Measurements from ENCODE around the gene RNF152.
A peak's percentile ranks its signal among the peaks of the same experiment; 100 is the strongest.

The RNF152 gene

DNA sequence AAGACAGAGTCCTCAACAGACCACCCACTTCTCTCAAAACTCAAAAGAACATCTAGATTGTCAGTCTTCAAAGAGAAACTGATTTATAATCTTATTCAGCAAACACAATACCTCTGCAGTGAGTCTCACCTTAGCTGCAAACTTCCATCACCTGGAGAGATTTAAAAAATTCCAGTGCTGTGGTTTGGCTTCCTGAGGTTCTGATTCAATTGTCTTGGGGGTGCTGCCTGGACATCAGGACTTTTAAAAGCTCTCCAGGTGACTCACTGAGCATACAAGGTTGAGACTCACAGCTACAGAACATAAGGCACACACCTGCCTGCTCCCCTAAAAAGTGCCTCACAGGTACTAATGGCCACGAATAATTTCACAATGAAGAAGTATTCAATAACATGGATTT is 40.3 kb downstream of the RNF152 start:
- DNase-seq: no peak

DNA sequence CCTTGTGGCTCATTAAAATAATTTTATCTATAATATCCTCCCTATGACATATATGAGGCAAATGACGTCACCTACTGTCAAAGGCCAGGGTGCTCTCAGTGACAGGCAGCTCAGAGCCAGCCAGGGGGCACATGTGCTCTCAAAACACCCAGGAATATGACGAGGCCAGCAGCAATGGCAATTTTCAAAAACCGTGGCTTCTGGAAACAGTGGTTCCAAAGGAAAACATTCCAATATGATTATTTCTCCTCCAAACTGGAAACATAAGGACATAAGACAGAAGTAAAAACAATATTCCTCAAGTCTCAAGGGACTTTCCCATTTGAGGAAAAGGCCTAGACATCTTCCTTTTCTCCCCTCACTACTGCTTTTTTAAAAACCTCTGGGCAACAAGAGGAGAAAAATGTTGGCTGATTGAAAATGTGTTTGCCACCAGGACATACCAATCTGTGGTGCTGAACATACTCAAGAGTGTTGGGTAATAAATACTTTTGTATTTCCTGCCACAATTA is 40.8 kb downstream of the RNF152 start:
- no peak for DNase-seq

DNA sequence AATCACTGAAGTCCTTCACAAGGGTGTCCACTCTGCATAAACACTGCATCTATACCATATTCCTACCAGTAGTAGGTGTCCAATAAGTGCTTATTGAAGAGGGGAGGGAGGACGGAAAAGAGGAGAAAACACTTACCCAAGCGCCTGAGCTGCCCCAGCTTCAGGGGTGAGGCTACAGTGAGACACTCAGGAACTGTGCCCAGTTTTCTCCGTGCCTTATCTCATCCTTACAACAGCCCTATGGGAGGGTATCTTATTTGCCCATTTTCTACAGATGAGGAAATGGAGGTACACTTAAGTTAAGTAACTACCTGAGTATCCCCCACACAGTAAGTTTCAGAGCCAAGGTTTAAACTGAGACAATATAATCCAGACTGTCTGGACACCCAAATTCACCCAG is 41.5 kb downstream of the RNF152 start:
- no peak for DNase-seq

DNA sequence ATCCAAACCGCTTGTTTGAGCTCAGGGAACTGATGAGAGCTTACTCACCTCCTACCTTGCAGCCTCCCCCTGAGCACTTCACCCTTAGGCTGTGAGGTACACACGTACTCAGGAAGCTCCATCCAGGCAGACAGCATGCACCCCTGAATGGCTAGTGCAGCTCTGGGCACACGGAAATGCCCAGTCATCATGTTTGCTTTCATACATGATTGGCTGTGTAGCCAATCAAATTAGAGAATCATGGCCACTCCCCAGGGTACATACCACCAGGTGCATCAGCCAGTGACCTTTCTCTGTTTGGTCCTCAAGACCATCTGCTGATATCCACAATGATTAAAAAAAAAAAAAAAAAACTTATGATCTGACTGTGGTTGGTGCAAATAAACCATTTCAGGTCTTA is 42.1 kb downstream of the RNF152 start:
- no peak for DNase-seq

DNA sequence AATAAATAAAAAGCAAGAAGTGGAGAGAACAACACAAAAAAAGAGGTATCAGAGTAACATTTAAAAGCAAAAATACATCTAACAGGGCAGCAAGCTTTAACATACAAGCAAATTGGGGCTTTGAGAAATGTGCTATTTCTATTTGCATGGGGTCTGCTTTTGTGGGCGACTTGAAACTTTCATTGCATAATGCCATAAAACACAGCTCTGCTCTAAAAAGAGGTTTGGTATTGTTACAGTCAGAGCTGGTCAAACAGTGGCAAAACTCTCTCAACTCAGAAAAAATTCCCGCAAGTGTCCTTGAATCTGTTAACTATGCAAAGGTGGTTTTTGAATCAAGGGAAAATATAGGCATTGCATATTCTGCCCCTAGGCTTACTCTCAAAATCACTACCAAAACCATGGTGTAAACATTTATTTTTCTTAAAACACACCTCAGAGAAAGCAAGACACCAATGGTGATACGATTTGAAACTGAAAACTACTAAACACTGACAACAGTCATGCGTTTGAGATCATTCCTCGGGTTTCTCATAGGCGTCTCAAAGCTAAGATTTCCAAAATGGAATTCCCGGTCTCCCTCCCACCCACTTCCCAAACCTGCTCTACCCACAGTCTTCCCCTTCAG is 45.5 kb downstream of the RNF152 start:
- no peak for DNase-seq

DNA sequence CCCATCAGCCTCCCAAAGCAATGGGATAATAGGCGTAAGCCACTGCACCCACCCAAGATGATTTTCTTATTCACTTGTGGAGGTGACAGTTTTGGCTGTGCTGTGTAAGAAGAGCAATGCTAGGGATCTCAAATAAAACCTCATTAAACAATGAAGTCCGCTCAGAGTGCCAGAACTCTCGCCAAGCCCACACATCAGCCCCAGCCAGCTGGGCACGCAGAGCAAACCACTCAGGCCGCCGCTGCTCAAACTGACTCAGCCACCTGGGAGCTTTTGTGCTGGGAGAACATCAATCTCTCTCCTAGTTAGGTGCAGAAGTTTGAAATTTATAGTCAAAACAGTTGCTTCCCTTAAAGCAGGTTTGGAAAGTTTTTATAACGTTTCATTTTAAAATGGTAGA is 47.6 kb downstream of the RNF152 start:
- DNase-seq: no peak

DNA sequence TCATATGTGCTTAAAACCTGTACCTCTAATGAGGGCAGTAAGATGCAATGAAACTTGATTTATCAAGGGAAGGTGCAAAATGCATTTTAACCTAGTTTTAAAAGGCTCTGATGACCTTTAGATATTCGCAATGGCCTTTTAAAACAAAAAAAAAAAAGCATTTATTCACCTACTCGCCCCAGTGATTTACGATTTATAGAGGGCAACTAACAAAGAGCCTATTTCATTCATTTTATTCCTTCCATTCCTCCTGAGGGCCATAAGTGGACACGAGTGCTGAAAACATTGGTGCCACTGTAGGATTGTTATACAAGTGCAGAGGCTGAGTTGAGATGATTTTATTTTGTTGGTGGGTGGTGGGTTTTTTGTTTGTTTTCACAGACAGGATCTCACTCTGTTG is 48.1 kb downstream of the RNF152 start:
- DNase-seq: no peak

DNA sequence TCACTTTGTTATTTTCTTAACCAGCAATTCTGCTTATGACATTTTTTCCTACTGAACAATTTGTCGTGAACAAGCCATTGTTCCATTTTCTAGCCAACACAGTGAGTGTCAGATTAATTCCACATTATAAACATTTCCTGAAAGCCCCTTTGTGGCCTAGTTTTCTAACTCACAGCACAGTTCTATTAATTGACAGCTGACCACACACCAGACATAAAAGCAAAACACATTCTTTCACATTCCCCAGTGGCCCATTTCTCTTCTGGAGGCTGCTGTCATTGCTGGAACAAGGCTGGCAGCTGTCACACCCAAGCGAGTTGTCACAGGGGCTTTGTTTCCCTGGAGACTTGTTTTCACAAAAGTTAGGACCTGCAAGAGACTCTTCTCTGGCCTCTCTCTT is 50.7 kb downstream of the RNF152 start:
- no peak for DNase-seq

DNA sequence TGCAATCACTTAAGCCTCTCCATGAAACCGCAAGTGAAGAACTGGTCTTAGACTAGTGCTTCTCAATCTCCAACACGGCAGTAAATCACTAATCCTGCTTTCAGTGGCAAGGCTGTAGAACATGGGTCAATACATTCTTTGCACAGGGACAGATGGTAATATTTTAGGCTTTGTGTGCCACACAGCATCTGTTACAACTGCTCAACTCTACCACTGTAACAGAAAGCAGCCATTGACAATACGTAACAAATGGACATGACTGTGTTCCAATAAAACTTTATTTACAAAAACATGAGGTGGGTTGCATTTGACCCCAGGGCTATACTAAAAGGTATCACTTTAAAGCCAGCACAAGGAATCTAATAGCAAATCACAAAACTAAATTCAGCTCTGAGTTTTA is 51.1 kb downstream of the RNF152 start:
- DNase-seq: no peak

DNA sequence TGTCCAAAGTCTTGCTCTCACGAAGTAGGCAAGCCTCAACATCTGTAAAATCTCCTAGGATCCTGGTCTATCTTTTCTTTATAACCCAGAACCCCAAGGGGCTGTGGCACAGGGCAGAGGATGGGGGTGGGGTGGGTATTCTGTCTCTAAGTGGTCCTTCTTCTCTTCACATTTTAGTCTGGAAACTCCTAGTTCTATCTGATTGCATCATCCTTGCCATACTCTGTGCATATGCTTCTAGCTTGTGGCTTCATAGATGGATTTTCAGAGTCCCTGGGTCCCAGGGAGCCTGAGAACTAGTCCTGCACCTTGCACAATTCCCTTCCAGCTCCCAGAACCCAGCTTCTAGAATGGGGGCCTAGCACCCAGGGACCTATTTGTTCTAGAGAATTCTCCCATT is 52.5 kb downstream of the RNF152 start:
- DNase-seq: no peak

DNA sequence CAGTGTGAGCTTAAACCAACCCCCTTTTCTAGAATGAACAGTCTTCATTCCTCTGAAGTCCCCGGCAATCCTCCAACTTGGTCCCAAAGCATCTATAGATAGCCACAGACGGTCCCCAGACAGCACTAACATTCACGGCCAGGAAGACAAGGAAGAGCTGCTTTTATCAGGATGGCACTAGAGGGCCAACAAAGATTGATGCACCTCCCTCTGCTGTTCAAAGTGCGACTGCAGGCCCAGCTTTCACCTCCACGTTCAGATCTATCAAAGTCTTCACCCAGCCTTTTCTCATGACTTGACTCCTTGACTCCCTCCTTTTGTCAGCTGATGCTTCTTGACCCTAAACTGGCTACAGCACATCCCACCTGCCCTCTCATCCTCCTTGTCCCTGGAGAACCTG is 54.3 kb downstream of the RNF152 start:
- no peak for DNase-seq

DNA sequence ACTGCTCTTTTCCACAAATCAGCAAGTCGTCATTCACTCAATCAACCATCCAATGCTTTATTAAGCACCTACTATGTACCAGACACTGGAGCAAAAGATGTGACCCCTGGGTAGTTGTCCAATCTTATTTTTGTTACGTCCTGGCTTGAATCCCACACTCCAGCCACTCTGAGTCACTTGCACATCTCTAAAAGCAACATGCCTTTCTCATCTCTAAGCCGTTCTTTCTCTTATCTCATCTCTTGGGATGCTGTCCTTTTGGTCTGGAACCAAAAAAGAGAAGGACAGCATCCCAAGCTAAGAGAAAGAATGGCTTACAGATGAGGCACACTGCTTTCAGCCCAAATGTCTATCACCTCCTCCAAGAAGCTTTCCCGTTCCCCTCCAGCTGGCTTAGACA is 58.8 kb downstream of the RNF152 start:
- DNase-seq: no peak

DNA sequence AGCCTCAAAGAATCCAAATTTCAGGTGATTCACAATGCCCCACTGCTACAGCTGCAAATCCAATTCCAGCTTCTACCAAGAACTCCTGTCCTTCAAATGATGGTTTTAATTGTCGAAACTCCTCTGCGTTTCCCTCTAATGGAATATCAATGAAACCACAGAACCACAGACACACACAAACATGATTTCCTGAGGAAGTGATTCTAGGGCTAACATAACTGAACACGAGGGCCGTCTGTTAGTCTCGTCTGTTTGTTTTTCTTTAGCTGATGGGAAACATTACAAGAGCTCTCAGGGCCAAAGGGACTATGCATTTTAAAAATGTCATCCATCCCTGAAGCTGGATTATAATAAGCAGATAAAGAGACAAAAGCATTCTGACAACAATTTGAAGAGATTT is 59.4 kb downstream of the RNF152 start:
- peak; percentile 13 for DNase-seq

DNA sequence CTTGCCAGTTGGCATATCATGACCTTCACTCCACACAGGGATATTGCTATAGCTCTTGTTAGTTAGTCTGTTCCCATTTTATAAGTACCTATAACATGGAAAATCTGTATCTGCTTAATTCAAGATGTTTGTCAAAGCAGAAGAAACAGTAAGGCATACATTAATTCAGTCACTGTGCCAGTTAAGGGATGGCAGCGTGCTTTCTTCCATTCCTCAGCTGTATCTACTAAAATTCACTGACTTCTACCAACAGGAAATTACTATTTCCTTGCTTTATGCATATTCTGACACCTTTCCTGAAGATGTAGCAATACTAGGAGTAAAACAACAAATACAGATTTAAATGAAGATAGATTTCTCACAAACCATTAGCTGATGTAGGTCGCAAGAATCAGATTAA is 59.9 kb downstream of the RNF152 start:
- no peak for DNase-seq

DNA sequence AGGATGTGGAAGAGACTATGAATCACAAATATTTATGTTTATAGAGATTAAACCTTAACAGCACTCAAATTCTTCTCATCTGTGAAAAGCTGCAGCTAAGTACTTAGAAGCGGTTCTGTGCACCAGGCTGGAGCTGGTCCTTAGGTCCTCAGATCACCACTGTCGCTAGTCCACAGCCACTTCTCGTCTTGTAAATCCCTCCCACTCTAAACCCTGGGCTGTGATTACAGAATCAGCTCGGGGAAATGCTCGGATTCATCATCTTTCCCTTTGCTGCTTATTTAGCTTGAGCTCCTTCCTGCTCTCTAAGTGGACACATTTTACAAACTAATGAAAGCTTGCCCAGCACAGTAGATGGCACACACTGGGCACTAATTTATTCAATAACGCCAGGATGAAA is 61.7 kb downstream of the RNF152 start:
- peak; percentile 55 for DNase-seq

DNA sequence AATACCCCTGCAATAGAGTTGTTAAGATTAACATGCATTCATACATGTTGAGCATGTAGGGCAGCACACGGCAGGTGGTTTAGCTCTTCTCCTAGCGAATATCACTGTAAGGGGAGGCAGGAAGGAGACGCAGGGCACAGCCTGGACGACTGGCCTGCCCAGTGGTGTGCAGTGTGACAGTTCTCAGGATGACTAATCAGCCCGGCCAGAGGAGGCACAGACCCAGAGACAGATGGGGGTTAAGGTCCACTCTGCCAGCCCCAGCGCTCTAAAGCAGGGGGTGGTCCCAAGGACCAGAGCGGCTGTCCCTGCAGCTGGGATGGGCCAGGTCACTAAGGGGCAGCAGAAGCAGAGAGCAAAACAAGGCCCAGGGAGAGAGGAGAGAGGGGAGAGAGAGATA is 63.7 kb downstream of the RNF152 start:
- no peak for DNase-seq

DNA sequence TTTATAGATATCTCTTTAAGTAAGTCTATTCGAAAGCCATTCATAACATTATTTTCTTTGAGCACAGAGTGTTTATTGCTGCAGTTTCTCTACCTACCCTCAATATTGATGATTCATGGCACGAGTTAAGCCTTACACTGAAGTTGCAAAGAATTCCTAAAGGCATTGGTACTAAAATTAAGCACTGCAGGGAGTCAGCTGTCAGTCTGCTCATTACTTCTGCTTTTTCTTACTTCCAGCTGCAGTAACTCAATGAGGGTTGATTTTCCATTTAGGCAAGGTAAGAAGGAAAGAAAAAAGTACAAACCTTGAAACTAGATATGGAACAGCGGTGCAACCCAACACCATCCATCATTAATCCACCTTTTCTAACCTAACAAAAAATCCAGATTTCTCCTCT is 65.2 kb downstream of the RNF152 start:
- no peak for DNase-seq

DNA sequence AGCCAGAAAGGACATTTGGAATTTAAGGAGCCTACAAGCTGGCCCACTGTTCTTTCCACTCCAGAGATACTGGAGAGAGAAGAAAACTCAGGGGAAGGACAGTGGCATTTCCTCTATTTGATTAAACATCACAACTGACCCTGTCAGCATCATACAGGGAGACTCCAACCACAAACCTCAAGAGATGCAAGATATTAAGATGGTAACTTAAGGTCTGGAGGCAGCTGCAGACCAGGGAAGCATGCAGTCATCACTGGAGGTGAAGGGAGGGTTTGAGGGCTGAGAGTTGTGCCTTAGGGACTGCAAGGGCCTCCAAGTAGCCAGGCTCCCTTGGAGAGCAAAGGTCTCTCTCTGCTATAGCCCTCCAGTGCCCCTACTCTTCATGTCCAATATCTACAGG is 67.4 kb downstream of the RNF152 start:
- no peak for DNase-seq

DNA sequence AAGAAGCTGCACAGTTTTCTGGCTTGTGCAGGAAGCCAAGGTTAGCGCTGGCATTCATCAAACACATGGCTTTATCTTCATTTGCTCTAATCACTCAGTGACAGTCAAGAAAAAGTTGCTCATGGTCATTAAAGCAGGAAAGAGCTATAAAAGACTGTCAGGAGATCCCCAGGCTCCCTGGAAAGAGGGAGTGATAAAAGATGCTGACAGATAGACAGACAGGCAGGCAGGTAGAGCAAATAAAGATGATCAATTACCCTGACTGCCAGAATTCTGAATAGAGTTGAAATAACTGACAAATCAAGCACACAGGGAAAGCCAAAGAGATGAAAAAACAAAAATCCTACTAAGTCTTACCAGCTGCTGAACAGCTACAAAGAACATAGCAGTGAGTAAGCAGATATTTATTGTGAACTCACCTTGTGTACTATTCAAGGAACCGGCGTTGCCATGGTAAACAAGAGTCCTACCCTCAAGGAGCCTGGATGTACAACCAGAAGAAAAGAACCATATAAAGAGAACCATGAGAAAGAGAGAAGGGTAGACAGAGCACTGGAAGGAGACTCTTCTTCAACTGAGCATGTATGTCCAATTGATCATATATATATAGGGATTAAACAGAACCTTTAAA is 68.0 kb downstream of the RNF152 start:
- no peak for DNase-seq

DNA sequence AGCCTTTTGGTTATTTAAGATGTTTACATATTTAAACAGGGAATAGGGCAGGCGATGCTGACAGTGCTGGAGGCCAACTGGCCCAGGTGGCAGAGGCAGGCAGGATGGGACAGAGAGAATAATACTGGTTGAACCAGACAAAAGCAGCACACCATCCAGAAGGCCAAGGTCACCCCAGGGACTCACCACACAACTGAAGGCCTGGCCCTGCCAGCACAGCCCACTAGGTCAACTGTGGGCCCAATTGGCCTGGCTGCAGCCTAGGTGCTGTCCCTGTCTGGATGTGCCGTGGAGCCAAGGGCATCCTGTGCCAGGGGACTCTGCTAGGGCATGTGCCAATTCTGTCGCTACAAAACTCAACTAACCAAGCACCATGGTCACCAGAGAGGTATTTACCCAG is 69.2 kb downstream of the RNF152 start:
- no peak for DNase-seq

DNA sequence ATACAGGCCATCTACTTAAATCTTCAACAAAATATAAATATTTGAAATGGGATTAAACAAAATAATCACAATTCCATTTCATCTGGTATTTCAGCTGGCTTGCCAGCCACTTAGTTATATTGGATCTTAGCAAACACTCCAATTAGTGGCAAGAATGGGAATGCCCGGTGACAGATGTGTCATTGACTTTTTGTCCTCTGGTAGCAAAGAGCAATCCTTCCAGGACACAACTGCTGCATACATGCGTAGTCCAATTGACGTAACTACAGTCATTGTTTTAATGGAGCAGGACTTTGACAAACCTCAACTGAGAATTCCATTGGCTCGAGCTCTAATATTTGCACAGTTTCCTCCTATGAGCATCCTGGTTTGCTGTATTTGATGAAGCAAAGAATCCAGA is 69.9 kb downstream of the RNF152 start:
- no peak for DNase-seq

DNA sequence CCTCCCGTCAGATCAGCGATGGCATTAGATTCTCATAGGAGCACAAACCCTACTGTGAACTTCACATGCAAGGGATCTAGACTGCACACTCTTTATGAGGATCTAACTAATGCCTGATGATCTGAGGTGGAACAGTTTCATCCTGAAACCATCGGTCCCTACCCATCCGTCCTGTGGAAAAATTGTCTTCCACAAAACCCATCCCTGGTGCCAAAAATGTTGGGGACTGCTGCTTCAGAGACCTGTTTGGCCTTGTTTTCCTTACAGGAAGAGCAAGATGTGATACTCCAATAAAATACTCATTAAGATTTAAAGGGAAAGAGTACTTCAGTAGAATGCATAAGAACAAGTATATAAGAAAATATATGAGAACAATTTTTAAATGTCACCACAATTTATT is 71.1 kb downstream of the RNF152 start:
- no peak for DNase-seq

DNA sequence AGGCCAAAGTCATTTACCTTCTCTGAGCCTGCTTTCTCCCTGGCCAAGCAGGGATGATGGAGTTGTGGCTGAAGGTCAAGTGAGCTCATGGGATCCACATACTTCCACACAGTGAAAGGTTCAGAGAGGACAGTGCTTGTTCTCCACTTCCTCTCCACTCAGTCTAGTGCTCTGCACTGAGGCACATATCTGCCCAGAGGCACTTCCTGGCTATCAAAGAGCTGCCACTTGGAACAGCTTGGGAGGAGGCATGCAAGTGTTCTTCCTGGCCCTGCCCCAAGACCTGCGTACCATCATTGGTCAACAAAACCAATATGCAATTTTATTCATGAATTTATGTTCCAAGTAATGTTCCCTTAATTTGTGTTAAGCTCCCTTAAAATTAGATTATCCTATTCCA is 71.9 kb downstream of the RNF152 start:
- no peak for DNase-seq

DNA sequence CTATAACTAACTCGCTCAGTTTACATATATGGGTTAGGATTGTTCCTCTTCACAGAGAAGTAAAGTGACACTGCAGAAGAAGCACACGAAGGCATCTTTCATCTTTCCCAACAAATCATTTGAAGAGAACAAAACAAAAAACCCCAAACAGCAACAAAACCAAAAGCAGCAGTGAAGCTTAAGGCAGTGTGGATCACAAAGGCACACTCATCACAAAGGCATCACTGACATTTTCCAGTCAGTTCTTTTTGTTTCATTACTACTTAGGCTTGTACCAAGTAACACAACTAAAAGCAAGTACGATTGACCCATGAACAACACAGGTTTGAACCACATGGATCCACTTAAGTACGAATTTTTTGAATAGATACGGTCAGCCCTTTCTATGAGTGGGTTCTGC is 75.7 kb downstream of the RNF152 start:
- no peak for DNase-seq

DNA sequence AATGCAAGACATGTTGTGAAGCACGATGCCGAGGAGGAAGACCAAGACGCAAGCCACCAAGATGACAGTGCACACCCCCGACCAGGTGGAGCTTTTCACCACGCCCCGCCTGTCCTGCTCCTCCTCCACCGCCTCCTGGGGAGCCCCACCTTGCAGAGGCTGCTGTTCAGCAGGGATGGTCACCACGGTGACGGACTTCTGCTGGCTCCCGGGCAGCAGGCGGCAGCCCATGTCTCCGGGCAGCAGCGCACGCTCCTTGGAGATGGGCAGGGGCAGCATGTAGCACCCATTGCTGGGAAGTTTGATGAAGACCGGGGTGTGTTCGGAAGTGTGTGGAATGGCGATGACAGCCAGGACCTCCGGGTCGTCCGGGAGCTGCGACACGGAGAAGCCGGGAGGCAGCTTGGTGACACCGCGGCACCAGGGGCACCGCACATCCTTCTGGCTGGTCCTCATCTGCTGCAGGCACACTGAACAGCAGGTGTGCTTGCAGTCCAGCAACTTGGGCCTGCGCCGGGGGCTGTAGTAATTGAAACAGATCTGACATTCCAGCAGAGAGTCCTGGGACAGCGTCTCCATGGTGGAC is 76.8 kb downstream of the RNF152 start:
- no peak for DNase-seq

Measured in DMS79 treated with DMSO at 0.1 percent for 48 hours (cell line).